DOHH2 (cell line): Measurements from ENCODE around the gene FERD3L.

ENCODE experiments used
- H3F3A ChIP-seq: fragments of 200-600 bp; sonication (generic), shearing (Covaris generic); 2 replicates; pipeline ENCODE4 v1.6.0; 2016; ENCODE audit warnings: antibody characterized with exemption, mild to moderate bottlenecking; ENCODE audit not compliant: control insufficient read depth, insufficient read depth
- H3K27ac ChIP-seq: fragments of 200-600 bp; sonication (generic); 2 replicates; pipeline ENCODE4 v1.5.1; 2014; ENCODE audit warnings: low read depth, mild to moderate bottlenecking, low read length, moderate library complexity
- H3K27me3 ChIP-seq: fragments of 200-600 bp; sonication (generic); 2 replicates; pipeline ENCODE4 v1.6.1; 2014; ENCODE audit warnings: mild to moderate bottlenecking, low read length, mixed read lengths; ENCODE audit not compliant: control insufficient read depth
- H3K36me3 ChIP-seq: fragments of 200-600 bp; sonication (generic); 2 replicates; pipeline ENCODE4 v1.6.1; 2014; ENCODE audit warnings: mild to moderate bottlenecking, low read length, moderate library complexity, mixed read lengths; ENCODE audit not compliant: control insufficient read depth
- H3K4me1 ChIP-seq: fragments of 200-600 bp; sonication (generic); 2 replicates; pipeline ENCODE4 v1.6.1; 2014; ENCODE audit warnings: mild to moderate bottlenecking, low read length, mixed read lengths; ENCODE audit not compliant: control insufficient read depth
- H3K4me2 ChIP-seq: fragments of 200-600 bp; sonication (generic); 2 replicates; pipeline ENCODE4 v1.6.0; 2014; ENCODE audit warnings: mild to moderate bottlenecking, low read length, moderate library complexity
- H3K4me3 ChIP-seq: fragments of 200-600 bp; sonication (generic); 2 replicates; pipeline ENCODE4 v1.5.1; 2014; ENCODE audit warnings: mild to moderate bottlenecking, low read length, mixed read lengths
- H3K79me2 ChIP-seq: fragments of 200-600 bp; sonication (generic); 2 replicates; pipeline ENCODE4 v1.6.1; 2014; ENCODE audit warnings: mild to moderate bottlenecking, low read length, mixed read lengths; ENCODE audit not compliant: control insufficient read depth
- H3K9me2 ChIP-seq: fragments of 200-600 bp; sonication (generic); replicated peaks from 2 replicates; pipeline ENCODE4 v1.6.1; 2014; ENCODE audit warnings: mild to moderate bottlenecking, low read length, mixed read lengths; ENCODE audit not compliant: control insufficient read depth
- H3K9me3 ChIP-seq: fragments of 200-600 bp; sonication (generic); 2 replicates; pipeline ENCODE4 v1.6.1; 2014; ENCODE audit warnings: antibody characterized with exemption, low read length, mixed read lengths; ENCODE audit not compliant: control insufficient read depth, insufficient read depth
- H4K20me1 ChIP-seq: fragments of 200-600 bp; sonication (generic); 2 replicates; pipeline ENCODE4 v1.6.0; 2014; ENCODE audit warnings: low read depth, mild to moderate bottlenecking, antibody characterized with exemption, low read length, moderate library complexity; ENCODE audit not compliant: control insufficient read depth, insufficient read depth
- EZH2phosphoT487 ChIP-seq: fragments of 200-600 bp; sonication (generic); IDR thresholded peaks from 2 replicates; pipeline ENCODE4 v1.6.1; 2017; ENCODE audit warnings: borderline replicate concordance, mild to moderate bottlenecking, antibody characterized with exemption, low read length, moderate library complexity, mixed read lengths
- TF ChIP-seq, protein P1 (sequence below): fragments of 200-600 bp; sonication (generic); IDR thresholded peaks from one replicate; pipeline ENCODE4 v1.5.1; 2014; ENCODE audit warnings: antibody characterized with exemption, mild to moderate bottlenecking, low read depth, low read length; ENCODE audit not compliant: poor library complexity, severe bottlenecking

FERD3L gene

GRCh38 chr7:19145434-19146115 is 354 bp upstream of the FERD3L start:
- Histone ChIP-seq H3K4me1 (no peaks in the 10 kb centered on the region), H3K27ac (no peak overlapping the region), H3K79me2 (no peaks in the 10 kb centered on the region), H4K20me1 (no peaks in the 10 kb centered on the region), H3K9me2 (no peaks in the 10 kb centered on the region), H3K27me3 (no peaks in the 10 kb centered on the region), H3K9me3 (peaks cover 2% of the 10 kb centered on the region; the same call in 1 of the 2 replicates), H3K36me3 (no peaks in the 10 kb centered on the region), H3K4me2 (no peak overlapping the region), H3F3A (no peaks in the 10 kb centered on the region), H3K4me3 (no peak overlapping the region)
- TF ChIP-seq EZH2phosphoT487: no peak
- TF ChIP-seq, protein P1, sequence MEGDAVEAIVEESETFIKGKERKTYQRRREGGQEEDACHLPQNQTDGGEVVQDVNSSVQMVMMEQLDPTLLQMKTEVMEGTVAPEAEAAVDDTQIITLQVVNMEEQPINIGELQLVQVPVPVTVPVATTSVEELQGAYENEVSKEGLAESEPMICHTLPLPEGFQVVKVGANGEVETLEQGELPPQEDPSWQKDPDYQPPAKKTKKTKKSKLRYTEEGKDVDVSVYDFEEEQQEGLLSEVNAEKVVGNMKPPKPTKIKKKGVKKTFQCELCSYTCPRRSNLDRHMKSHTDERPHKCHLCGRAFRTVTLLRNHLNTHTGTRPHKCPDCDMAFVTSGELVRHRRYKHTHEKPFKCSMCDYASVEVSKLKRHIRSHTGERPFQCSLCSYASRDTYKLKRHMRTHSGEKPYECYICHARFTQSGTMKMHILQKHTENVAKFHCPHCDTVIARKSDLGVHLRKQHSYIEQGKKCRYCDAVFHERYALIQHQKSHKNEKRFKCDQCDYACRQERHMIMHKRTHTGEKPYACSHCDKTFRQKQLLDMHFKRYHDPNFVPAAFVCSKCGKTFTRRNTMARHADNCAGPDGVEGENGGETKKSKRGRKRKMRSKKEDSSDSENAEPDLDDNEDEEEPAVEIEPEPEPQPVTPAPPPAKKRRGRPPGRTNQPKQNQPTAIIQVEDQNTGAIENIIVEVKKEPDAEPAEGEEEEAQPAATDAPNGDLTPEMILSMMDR: no peak

DNA sequence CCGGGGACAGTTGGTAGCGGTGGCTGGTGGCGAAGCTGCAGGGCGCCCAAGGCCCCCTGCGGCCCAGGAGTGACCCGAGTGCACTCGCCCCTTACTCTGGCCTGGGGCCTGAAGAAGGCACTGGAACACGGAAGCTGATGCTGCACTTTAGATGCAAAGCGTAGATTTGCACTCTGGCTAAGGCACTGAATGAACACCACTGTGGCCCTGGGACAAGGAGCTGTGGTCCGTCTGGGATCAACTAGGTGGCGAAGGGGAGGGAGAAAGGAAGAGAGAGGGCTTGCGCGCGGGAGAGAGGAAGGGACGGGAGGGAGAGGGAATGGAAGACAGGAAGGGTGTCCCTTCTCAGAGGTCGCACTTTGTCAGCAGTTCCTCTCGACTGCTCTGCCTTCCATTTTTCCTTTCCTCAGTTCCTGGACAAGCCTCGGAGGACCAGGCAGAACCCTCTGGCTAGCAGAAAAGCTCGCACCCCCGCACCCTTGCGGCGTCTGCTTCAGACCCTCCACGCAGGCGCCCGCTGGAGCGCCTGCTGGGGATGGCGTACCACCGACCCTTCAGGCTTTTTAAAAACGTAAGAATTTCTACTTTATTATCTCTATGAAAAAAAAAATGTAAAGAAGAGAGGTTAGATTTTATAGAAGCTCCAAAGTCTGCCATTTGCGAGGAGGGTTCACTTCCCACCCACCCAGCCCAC is 1.2 kb downstream of the FERD3L start:
- Histone ChIP-seq H3K9me3 (peaks cover 2% of the 10 kb centered on the region; the same call in 1 of the 2 replicates), H3K4me1 (no peaks in the 10 kb centered on the region), H3K36me3 (no peaks in the 10 kb centered on the region), H4K20me1 (no peaks in the 10 kb centered on the region), H3K4me3 (no peak overlapping the region), H3F3A (no peaks in the 10 kb centered on the region), H3K79me2 (no peaks in the 10 kb centered on the region), H3K27me3 (no peaks in the 10 kb centered on the region), H3K9me2 (no peaks in the 10 kb centered on the region), H3K27ac (no peak overlapping the region), H3K4me2 (no peak overlapping the region)
- TF ChIP-seq, protein P1: no peak
- no peak for TF ChIP-seq EZH2phosphoT487

- H3K4me1 ChIP-seq: no peaks in the 10 kb centered on the region
- H3K4me2 ChIP-seq: no peak overlapping the region
- H3K9me3 ChIP-seq: peaks cover 2% of the 10 kb centered on the region; the same call in 1 of the 2 replicates
- H3K79me2 ChIP-seq: no peaks in the 10 kb centered on the region
- no peaks in the 10 kb centered on the region for H3K9me2 ChIP-seq
- no peak overlapping the region for H3K27ac ChIP-seq
- H3K4me3 ChIP-seq: no peak overlapping the region
- no peaks in the 10 kb centered on the region for H4K20me1 ChIP-seq
- H3K27me3 ChIP-seq: no peaks in the 10 kb centered on the region
- TF ChIP-seq, protein P1: no peak
- no peak for TF ChIP-seq EZH2phosphoT487
- H3F3A ChIP-seq: no peaks in the 10 kb centered on the region
- no peaks in the 10 kb centered on the region for H3K36me3 ChIP-seq
Observed at GRCh38 chr7:19139706-19140327, 5.4 kb downstream of the FERD3L start.
